Dendritic cell treated with granulocyte-macrophage colony-stimulating factor and Interleukin-4, amounts not matched to agents 40 ng/mL and 50 ng/mL, for 4 days (primary cell): ENCODE results near the gene CARD9.
A peak's percentile ranks its signal among the peaks of the same experiment; 100 is the strongest.
"Not testable (repeated sequence)": the region's sequence is repeated elsewhere in the genome, so short reads cannot be mapped to it uniquely, and the experiment has no call there.

ENCODE experiments used
- H3K27ac Mint-ChIP-seq: one replicate; pipeline ENCODE4 v1.8.0; 2022; ENCODE audit warnings: mild to moderate bottlenecking, mixed read lengths
- H3K27me3 Mint-ChIP-seq: one replicate; pipeline ENCODE4 v1.8.0; 2022; ENCODE audit warnings: mild to moderate bottlenecking, mixed read lengths
- H3K36me3 Mint-ChIP-seq: one replicate; pipeline ENCODE4 v1.8.0; 2022; ENCODE audit warnings: low read depth, mixed read lengths
- H3K4me1 Mint-ChIP-seq: one replicate; pipeline ENCODE4 v1.8.0; 2022; ENCODE audit warnings: low read depth, mixed read lengths
- H3K4me3 Mint-ChIP-seq: one replicate; pipeline ENCODE4 v1.8.0; 2022; ENCODE audit warnings: mild to moderate bottlenecking, moderate library complexity, mixed read lengths
- H3K9me3 Mint-ChIP-seq: one replicate; pipeline ENCODE4 v1.8.0; 2022; ENCODE audit warnings: mixed read lengths
- intact Hi-C: fragments of 100-400 bp; cut with micrococcal nuclease; formaldehyde crosslinking; loops from one replicate; pipeline ENCODE4 v1.15.0; 2022

The CARD9 gene

DNA sequence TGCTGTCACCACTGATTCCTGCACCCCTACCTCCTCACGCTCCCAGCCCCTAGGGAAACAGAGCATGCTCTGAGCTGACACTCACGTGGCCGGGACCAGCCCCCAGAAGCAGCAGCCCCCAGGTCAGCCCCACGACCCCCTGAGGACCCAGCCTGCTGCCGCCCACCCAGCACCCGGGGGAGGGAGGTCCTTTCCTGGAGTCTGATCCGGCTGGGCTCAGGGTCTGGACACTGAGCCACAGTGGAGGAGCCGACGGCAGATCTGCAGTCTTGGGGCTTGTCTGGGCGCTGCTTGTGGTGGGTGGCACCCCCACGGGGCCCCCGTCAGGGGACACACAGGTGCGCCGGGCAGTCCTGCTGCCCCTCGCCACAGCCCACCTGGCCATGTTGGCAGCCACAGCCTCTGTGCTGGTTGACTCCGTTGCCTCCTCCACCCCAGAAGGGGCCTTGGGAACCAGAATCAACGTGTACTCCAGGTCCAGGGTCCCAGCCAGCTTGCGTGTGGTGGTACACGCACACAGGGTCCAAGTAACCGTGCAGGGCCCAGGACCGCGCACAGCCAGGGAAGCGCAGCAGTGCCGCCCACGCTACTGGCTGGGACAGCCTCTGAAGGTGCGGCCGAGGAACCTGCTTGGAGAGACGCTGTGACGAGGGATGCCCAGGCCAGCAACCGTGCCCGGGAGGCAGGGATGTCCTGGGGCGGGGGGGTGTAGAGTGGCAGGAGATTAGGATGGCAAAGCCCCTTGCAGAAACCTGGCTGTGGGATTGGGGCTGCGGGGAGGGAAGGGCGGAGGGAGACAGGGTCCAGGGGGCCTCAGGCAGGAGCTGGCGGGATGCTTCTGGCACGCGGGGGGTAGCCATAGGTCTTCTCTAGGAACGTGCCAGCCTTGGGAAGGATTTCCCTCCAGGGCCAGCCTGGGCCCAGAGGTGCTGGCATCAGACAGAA, 13.4 kb downstream of the CARD9 start:
- Mint-ChIP-seq H3K4me3 (no peak overlapping the region), H3K9me3 (no peaks in the 10 kb centered on the region), H3K27me3 (no peaks in the 10 kb centered on the region), H3K4me1 (peaks cover 22% of the 10 kb centered on the region), H3K27ac (no peak overlapping the region), H3K36me3 (peaks cover 56% of the 10 kb centered on the region)
- intact Hi-C loops, result no loop called here

DNA sequence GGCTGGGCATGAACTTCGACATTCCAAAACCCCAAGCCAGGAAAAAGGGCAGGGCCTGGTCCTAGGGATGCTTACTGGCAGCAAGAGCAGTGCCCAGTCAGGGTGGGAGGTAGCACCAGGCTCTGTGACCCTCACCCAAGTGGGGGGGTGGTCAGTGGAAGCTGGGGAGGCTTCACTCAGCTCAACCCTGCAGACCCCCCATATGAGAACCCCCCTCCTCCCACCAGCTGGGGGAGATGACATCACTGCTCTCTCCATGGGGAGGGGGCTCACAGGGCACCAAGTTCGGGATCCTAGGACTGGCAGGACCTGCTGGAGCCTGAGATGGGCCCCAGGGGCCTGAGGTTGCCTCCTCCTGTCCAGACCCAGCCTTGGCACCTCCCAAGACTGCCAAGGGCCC, 14.6 kb downstream of the CARD9 start:
- Mint-ChIP-seq H3K4me1 (peaks cover 15% of the 10 kb centered on the region), H3K36me3 (peaks cover 46% of the 10 kb centered on the region), H3K27me3 (no peaks in the 10 kb centered on the region), H3K27ac (no peak overlapping the region), H3K4me3 (no peak overlapping the region), H3K9me3 (no peaks in the 10 kb centered on the region)
- intact Hi-C loops, result no loop called here

DNA sequence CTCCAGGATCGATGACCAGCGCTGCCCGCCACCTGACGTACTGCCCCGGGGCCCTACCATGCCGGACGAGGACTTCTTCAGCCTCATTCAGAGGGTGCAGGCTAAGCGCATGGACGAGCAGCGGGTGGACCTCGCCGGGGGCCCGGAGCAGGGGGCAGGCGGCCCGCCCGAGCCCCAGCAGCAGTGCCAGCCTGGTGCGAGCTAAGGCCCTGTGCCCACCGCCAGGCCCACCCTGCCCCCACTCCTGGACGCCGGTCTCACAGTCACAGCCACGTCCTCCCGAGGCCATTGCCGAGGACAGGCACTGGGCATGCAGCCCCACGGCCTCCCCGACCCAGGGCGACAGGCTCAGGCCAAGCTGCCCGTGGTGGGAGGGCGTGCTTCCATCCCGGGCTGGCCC, 15.5 kb downstream of the CARD9 start:
- Mint-ChIP-seq H3K27ac (no peak overlapping the region), H3K27me3 (no peaks in the 10 kb centered on the region), H3K9me3 (no peaks in the 10 kb centered on the region), H3K4me1 (peaks cover 11% of the 10 kb centered on the region), H3K4me3 (no peak overlapping the region), H3K36me3 (peaks cover 46% of the 10 kb centered on the region)
- intact Hi-C loops, result no loop called here

DNA sequence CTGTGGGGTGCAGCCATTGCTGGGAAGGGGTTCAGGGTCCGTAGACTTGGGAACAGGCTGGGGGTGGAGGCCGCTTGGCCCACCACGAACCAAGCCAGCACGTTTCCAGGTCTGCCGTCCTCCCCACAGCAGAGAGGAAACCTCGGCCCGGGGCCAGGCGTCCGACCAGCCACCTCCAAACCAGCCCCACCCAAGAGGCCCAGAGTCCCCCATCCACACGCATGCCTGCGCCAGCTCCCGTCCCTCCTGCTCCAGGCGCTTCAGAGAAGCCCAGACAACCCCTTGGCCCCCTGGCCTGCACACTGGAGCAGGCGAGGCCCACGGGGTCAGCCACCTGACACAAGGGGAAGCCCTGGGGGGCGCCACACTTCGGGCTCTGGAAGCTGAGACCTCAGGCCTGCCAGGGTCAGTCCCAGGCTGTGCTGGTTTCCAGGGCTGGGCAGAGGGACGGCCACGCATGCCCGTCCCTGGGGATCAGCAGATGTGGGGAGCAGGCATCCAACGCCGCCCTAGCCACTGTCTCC, 16.2 kb downstream of the CARD9 start:
- Mint-ChIP-seq H3K27ac (no peak overlapping the region), H3K36me3 (peaks cover 41% of the 10 kb centered on the region), H3K4me1 (peaks cover 4% of the 10 kb centered on the region), H3K9me3 (no peaks in the 10 kb centered on the region), H3K27me3 (no peaks in the 10 kb centered on the region), H3K4me3 (no peak overlapping the region)
- intact Hi-C loops, result no loop called here

DNA sequence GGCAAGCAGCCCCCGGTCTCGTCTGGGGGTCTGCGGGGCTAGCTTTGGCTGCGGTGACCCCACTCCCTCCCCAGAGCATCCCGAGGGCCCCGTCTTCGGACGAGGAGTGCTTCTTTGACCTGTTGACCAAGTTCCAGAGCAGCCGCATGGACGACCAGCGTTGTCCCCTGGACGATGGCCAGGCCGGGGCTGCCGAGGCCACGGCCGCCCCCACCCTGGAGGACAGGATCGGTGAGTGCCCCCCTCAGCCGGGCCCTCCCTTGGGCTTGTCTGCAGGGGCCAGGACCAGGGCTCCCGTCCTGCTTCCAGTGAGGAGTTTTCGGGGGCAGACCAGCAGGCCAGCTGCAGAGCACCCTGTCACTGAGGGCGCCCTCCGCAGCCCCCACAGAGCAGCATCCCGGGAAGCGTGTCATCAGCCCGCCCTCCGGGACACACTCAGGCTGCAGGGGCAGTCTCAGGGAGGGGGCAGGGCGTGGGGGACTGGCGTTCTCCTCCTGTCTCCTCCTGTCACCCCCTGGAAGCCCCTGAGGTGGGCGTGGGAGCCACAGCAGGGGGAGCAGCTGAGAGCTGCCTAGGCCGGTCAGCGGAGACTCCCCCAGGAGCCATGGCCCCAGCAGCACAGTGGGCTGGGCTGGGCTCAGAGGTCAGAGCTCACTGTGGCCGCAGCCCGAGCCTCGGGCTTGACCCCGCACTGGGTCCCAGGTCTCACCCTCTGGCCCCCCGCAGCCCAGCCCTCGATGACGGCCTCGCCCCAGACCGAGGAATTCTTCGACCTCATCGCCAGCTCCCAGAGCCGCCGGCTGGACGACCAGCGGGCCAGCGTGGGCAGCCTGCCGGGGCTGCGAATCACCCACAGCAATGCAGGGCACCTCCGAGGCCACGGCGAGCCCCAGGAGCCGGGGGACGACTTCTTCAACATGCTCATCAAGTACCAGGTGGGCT, 17.6 kb downstream of the CARD9 start:
- H3K27me3 Mint-ChIP-seq, result no peaks in the 10 kb centered on the region
- peaks cover 4% of the 10 kb centered on the region for H3K4me1 Mint-ChIP-seq
- H3K9me3 Mint-ChIP-seq, result no peaks in the 10 kb centered on the region
- peaks cover 27% of the 10 kb centered on the region for H3K36me3 Mint-ChIP-seq
- H3K27ac Mint-ChIP-seq, result no peak overlapping the region
- intact Hi-C loops, result no loop called here
- H3K4me3 Mint-ChIP-seq, result no peak overlapping the region

DNA sequence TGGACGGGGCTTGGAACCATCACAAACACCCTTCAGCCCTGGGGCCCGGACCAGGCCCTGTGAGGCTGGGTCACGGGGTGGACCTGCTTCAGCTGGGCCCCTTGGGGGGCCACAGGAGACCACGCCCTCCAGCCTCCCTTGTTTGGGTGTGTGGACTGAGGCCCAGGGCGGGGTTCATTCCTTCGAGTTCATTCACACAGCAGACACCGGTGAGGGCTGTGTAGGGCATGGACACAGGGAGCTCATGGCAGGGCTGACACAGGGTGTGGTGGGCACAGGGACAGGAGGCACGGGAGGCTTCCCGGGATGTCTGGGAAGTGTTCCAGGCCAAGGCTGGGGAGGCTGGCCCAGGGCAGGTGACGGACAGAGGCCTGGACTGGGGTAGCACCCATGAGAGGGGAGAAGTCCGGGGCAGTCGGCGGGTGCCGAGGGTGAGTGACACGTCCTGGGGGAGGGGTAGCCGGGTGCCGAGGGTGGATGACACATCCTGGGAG, 18.8 kb downstream of the CARD9 start:
- H3K4me1 Mint-ChIP-seq, result peaks cover 4% of the 10 kb centered on the region
- no peaks in the 10 kb centered on the region for H3K27me3 Mint-ChIP-seq
- H3K27ac Mint-ChIP-seq, result peak overlapping the region; percentile 56
- no peaks in the 10 kb centered on the region for H3K9me3 Mint-ChIP-seq
- no peak overlapping the region for H3K4me3 Mint-ChIP-seq
- H3K36me3 Mint-ChIP-seq, result peaks cover 17% of the 10 kb centered on the region
- intact Hi-C loops, result no loop called here

DNA sequence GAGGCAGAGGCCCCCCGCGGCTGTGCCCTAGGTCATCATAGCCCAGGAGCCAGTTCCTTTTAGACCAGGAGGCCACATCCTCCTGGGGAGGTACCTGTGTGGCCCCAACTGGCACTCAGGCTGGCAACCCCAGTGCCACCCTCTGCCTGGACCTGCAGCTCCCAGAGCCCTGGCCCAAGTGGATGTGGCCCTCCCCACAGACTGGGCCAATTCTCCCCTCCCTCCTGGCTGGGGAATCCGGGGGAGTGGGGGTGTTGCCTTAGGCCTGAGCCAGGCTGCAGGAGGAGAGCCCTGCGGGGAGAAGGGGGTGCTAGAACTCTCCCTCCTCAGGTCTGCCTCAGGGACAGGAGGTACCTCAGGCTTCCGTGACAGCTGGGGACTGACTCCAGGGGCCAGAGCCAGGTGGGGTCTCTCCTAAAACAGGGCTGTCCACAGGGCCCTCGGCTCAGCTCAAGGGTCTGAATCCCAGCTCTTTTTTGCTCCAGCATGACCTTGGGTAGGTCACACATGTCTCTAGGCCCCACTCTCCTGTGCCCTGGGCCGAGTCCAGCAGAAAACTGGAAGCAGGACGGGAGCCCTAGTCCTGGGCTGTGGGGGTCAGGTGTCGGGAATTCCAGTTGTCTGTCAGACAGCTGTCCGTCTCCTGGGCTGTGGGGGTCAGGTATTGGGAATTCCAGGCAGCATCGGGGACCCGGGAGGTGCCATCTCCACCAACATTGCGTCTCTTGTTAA, 19.5 kb downstream of the CARD9 start:
- H3K36me3 Mint-ChIP-seq, result peaks cover 17% of the 10 kb centered on the region
- peak overlapping the region; percentile 56 for H3K27ac Mint-ChIP-seq
- no peaks in the 10 kb centered on the region for H3K9me3 Mint-ChIP-seq
- peaks cover 4% of the 10 kb centered on the region for H3K4me1 Mint-ChIP-seq
- intact Hi-C loops, result no loop called here
- no peak overlapping the region for H3K4me3 Mint-ChIP-seq
- no peaks in the 10 kb centered on the region for H3K27me3 Mint-ChIP-seq

DNA sequence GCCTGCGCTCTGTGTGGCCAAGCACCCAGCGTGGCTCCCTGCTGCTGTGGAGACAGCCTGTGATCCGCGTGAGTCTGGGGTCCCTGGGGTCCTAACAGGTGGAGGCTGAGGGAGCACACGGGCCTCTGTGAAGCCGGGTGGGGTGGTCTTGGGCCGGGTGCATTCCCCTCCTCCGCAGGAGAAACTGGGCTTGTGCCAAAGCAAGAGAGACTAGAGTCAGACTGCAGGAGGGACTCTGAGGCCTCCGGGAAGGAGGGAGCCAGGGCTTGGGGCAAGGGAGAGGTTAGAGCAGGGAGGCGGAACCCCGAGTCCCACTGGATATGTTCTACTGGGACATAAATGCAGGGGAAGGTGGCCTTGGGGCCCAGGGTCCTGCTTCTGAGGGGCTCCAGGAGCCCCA, 20.4 kb downstream of the CARD9 start:
- Mint-ChIP-seq H3K36me3 (peaks cover 10% of the 10 kb centered on the region), H3K27ac (no peak overlapping the region), H3K27me3 (no peaks in the 10 kb centered on the region), H3K4me3 (no peak overlapping the region), H3K9me3 (no peaks in the 10 kb centered on the region), H3K4me1 (peaks cover 4% of the 10 kb centered on the region)
- intact Hi-C loops, result no loop called here

DNA sequence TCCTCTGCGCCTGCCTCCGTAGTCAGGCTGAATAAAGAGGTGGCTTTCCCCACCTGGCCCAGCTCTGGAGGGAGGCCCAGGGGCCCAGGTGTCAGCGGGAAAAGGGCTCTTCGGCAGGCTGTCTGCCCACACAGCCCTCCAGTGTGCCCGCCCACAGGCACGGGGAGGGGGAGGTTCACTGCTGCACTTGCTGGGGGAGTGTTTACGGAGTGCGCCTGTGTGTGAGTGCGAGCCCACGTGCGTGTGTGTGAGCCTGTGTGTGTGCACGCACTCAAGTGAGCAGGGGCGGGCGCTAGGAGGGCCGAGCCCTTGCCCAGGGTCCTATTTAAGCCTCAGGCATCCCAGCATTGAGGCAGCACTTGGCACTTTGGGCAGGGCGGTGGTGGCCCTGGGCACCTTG, 20.8 kb downstream of the CARD9 start:
- no peaks in the 10 kb centered on the region for H3K9me3 Mint-ChIP-seq
- intact Hi-C loops, result no loop called here
- no peak overlapping the region for H3K27ac Mint-ChIP-seq
- H3K36me3 Mint-ChIP-seq, result peaks cover 10% of the 10 kb centered on the region
- H3K4me1 Mint-ChIP-seq, result peaks cover 4% of the 10 kb centered on the region
- no peaks in the 10 kb centered on the region for H3K27me3 Mint-ChIP-seq
- no peak overlapping the region for H3K4me3 Mint-ChIP-seq

DNA sequence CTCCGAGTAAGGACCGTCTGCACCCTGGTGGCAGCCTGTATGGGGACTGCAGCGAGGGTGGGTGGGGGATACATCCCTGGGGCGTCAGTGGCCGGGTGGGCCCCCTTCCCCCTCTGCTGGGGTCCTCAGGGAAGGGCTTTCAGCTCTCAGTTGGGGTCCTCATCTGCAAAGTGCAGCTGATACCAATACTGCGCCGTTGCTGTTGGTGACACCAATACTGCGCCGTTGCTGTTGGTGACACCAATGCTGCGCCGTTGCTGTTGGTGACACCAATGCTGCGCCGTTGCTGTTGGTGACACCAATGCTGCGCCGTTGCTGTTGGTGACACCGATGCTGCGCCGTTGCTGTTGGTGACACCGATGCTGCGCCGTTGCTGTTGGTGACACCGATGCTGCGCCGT, 21.6 kb downstream of the CARD9 start:
- H3K9me3 Mint-ChIP-seq, H3K27me3 Mint-ChIP-seq, H3K4me1 Mint-ChIP-seq, intact Hi-C loops, H3K27ac Mint-ChIP-seq, H3K36me3 Mint-ChIP-seq, H3K4me3 Mint-ChIP-seq: not testable (repeated sequence)

DNA sequence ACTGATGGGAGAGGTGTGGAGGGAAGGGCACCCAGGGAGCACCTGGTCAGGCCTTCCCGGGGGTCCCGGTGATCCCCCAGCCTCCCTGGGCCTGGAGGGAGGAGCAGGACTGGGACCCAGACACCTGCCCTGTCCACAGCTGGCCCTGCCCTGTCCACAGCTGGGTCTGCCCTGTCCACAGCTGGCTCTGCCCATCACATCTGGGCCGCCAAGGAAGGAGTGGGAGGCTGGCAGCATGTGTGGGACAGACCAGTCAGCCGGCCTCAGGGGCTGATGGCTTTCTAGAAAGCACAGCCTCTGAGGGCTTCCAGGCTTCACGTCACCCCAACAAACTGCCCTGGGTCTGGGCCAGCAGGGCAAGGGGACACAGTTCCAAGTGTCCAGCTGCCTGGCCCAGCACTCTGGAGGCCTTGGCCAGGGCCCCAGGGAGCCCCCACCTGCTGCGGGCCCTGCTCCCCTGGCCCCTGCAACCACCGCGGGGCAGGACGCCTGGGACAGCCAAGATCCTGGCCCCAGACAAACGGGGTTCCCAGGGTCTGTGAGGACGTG, 22.1 kb downstream of the CARD9 start:
- Mint-ChIP-seq H3K27me3 (no peaks in the 10 kb centered on the region), H3K4me3 (no peak overlapping the region), H3K36me3 (peaks cover 2% of the 10 kb centered on the region), H3K27ac (no peak overlapping the region), H3K4me1 (peaks cover 4% of the 10 kb centered on the region), H3K9me3 (no peaks in the 10 kb centered on the region)
- intact Hi-C loops, result no loop called here

DNA sequence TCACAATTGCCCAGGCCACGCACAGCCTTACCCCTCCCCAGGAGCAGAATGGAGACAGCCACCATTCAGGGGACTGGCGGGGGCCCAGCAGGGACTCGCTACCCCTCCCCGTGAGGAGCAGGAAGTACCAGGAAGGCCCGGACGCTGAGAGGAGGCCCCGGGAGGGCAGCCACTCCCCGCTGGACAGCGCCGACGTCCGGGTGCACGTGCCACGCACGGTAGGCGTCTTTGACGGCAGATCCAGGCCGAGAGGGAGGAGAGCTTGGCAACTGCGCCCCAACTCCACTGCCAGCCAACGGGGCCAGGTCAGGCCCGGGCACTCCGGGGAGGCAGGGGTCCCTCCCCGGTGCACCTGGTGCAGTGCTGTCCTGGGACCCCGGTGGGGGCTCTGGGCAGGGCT, 23.9 kb downstream of the CARD9 start:
- intact Hi-C loops, result loop anchor here (10.0 kb wide), 1 partner anchor 285 kb away; no protein-coding TSS in a partner anchor
- Mint-ChIP-seq H3K4me3 (no peak overlapping the region), H3K4me1 (peaks cover 7% of the 10 kb centered on the region), H3K27me3 (no peaks in the 10 kb centered on the region), H3K36me3 (no peaks in the 10 kb centered on the region), H3K27ac (no peak overlapping the region), H3K9me3 (no peaks in the 10 kb centered on the region)

DNA sequence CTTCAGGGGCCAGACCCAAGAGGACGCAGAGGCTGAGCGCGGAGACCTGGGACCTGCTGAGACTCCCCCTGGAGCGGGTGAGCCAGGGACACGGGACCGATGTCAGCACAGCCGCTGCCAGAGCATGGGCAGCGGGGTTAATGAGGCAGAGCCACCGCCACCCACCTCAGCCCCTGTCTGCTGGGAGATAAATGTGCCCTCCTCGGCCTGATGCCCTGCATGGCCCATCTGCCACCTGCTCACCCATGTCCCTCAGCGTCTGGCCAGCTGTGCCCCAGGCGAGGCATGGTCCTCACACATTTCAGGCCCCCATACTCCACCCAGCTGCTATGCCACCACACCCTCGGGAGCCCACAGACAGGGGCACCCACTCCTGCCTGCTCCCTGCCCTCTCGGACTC, 24.8 kb downstream of the CARD9 start:
- intact Hi-C loops, result loop anchor here (10.0 kb wide), 1 partner anchor 286 kb away; no protein-coding TSS in a partner anchor
- Mint-ChIP-seq H3K4me1 (peaks cover 7% of the 10 kb centered on the region), H3K9me3 (no peaks in the 10 kb centered on the region), H3K27ac (no peak overlapping the region), H3K36me3 (no peaks in the 10 kb centered on the region), H3K27me3 (peaks cover 2% of the 10 kb centered on the region), H3K4me3 (no peak overlapping the region)
